Nephron (organoid): ENCODE data around the gene SLC16A5.

Source experiments
- H3K27ac Mint-ChIP-seq, 3 experiments: 2 replicates each; pipeline ENCODE4 v1.8.0; 2020; ENCODE audit warnings: mixed read lengths in 3 of 3, mild to moderate bottlenecking in 2 of 3, moderate library complexity in 1 of 3
- H3K27me3 Mint-ChIP-seq: 2 replicates; pipeline ENCODE4 v1.8.0; 2021; ENCODE audit warnings: low read depth, mild to moderate bottlenecking, moderate library complexity, mixed read lengths
- H3K36me3 Mint-ChIP-seq: 2 replicates; pipeline ENCODE4 v1.8.0; 2020; ENCODE audit warnings: low read depth, mixed read lengths
- H3K4me1 Mint-ChIP-seq: 2 replicates; pipeline ENCODE4 v1.8.0; 2020; ENCODE audit warnings: mixed read lengths
- H3K4me3 Mint-ChIP-seq, 3 experiments: 2 replicates each; pipeline ENCODE4 v1.8.0; 2020; ENCODE audit warnings: mild to moderate bottlenecking in 3 of 3, mixed read lengths in 3 of 3, moderate library complexity in 2 of 3
- H3K9me3 Mint-ChIP-seq: 2 replicates; pipeline ENCODE4 v1.8.0; 2020; ENCODE audit warnings: mixed read lengths
- CTCF ChIP-seq, 3 experiments: fragments of 200-600 bp; sonication (generic); IDR thresholded peaks; one replicate each; pipeline ENCODE4 v1.5.0; 2021; ENCODE audit warnings: antibody characterized with exemption in 3 of 3; ENCODE audit not compliant: unreplicated experiment in 3 of 3

SLC16A5 gene

DNA sequence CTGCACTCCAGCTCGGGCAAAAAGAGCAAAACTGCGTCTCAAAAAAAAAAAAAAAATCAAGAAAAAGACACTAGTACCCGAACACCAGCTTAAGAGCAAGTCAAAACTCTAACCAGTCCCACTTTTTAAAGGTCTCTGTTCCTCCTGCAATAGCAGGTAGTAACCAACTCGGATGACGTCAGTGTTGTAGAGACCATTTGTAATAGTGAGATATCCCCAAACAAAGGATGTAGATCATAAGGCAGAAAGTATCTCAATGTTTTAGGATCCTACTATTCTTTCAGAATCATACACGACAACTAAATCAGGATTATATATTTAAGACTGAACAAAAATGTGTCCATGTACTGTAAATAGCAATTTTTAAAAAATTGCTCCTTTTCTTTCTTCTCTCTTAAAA lies 64.2 kb downstream of the SLC16A5 start:
- TF ChIP-seq CTCF (IDR thresholded peaks at IDR 0.05; ENCODE audit: unreplicated experiment in 3 of 3): no peak
- H3K27ac Mint-ChIP-seq: peak overlapping the region; percentile 44 to 94 (median 87)
- H3K36me3 Mint-ChIP-seq: peaks cover 26% of the 10 kb centered on the region
- peaks cover 32% of the 10 kb centered on the region for H3K4me1 Mint-ChIP-seq
- no peaks in the 10 kb centered on the region for H3K27me3 Mint-ChIP-seq
- H3K9me3 Mint-ChIP-seq: no peaks in the 10 kb centered on the region
- peak overlapping the region; percentile 94 to 98 (median 97) for H3K4me3 Mint-ChIP-seq

DNA sequence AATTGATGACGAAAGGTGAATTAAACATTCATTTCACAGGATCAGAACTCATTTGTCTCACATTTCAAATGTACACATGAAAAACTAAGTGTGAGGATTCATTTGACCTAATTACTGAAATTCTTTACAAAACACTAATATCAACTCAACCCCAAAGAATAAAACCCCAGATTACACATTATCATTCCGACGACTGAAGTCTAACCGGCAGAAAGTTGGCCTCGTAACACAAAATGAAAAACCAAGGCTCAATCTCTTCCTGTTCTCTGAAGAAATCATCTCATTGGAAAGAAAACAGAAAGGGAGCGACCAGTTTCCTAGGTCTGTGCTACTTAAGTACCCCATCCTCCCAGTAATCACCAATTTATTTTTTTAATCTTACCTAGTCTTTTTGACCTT lies 64.8 kb downstream of the SLC16A5 start:
- Mint-ChIP-seq H3K9me3 (no peaks in the 10 kb centered on the region), H3K4me3 (peak overlapping the region; percentile 94 to 98 (median 97)), H3K36me3 (peaks cover 24% of the 10 kb centered on the region), H3K4me1 (peaks cover 32% of the 10 kb centered on the region), H3K27ac (peak overlapping the region; percentile 44 to 94 (median 87)), H3K27me3 (no peaks in the 10 kb centered on the region)
- TF ChIP-seq CTCF (IDR thresholded peaks at IDR 0.05; ENCODE audit: unreplicated experiment in 3 of 3): no peak

GRCh38 chr17:75152922-75153779 lies 65.4 kb downstream of the SLC16A5 start:
- Mint-ChIP-seq H3K4me1 (peaks cover 32% of the 10 kb centered on the region), H3K27me3 (peaks cover 3% of the 10 kb centered on the region), H3K27ac (peak overlapping the region; percentile 44 to 94 (median 87)), H3K36me3 (peaks cover 20% of the 10 kb centered on the region), H3K9me3 (no peaks in the 10 kb centered on the region), H3K4me3 (peak overlapping the region; percentile 94 to 98 (median 97))
- no peak for TF ChIP-seq CTCF (IDR thresholded peaks at IDR 0.05; ENCODE audit: unreplicated experiment in 3 of 3)

DNA sequence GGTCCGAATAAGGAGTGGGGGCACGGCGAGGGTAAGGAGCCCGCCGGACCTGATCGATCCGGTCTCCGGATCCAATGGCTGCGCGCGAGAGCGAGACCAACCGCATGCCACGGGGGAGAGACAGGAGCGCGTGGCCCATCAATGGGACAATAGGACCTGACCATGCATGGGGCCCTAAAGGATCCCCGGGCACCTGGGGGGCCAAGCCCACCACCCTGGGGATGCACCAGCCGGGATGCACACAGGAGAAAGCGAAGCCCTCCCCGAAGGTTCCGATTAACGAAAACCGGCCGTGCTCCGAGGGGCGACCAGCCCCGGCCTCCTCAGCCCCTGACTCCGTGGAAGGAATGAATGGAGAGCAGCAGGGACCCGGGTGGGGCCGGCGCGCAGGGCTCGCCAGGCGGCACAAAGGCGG lies 66.0 kb downstream of the SLC16A5 start:
- Mint-ChIP-seq H3K27me3 (peaks cover 3% of the 10 kb centered on the region), H3K9me3 (no peaks in the 10 kb centered on the region), H3K4me1 (peaks cover 32% of the 10 kb centered on the region), H3K4me3 (peak overlapping the region; percentile 94 to 98 (median 97)), H3K27ac (peak overlapping the region; percentile 44 to 94 (median 87)), H3K36me3 (peaks cover 18% of the 10 kb centered on the region)
- TF ChIP-seq CTCF (IDR thresholded peaks at IDR 0.05; ENCODE audit: unreplicated experiment in 3 of 3): no peak

- peaks cover 3% of the 10 kb centered on the region for H3K27me3 Mint-ChIP-seq
- H3K4me3 Mint-ChIP-seq: peak within 1 kb of the TSS; percentile 94 to 98 (median 97)
- no peaks in the 10 kb centered on the region for H3K9me3 Mint-ChIP-seq
- peaks cover 34% of the 10 kb centered on the region for H3K4me1 Mint-ChIP-seq
- peaks cover 17% of the 10 kb centered on the region for H3K36me3 Mint-ChIP-seq
- H3K27ac Mint-ChIP-seq: peak within 1 kb of the TSS; percentile 44 to 94 (median 91)
- no peak for TF ChIP-seq CTCF (IDR thresholded peaks at IDR 0.05; ENCODE audit: unreplicated experiment in 3 of 3)
Measured at GRCh38 chr17:75154195-75155106, 66.7 kb downstream of the SLC16A5 start, which contains the start of gene JPT1. Gene JPT1 (minus strand): TSS chr17:75154512. CDS start chr17:75154397, 115 bp downstream.
